Neural cell (in vitro differentiated cells): ENCODE results near the gene ADAMTS2.

ENCODE experiments used
- CTCF ChIP-seq: fragments of 450-650 bp; IDR thresholded peaks from 2 replicates; pipeline ENCODE4 v1.5.1; 2014; ENCODE audit warnings: antibody characterized with exemption, mild to moderate bottlenecking, moderate library complexity; ENCODE audit not compliant: poor library complexity, severe bottlenecking
- EP300 ChIP-seq: fragments of 450-650 bp; conservative IDR thresholded peaks from 2 replicates; pipeline ENCODE4 v1.6.1; 2014; ENCODE audit warnings: antibody characterized with exemption, mild to moderate bottlenecking, moderate library complexity; ENCODE audit not compliant: poor library complexity, severe bottlenecking
- POLR2AphosphoS5 ChIP-seq: IDR thresholded peaks from 2 replicates; pipeline ENCODE4 v1.6.1; 2012

GRCh38 chr5:179300581-179301180 lies 44.6 kb downstream of the ADAMTS2 start:
- TF ChIP-seq CTCF: no peak
- no peak for TF ChIP-seq POLR2AphosphoS5
- no peak for TF ChIP-seq EP300
